ENCODE data around the gene TYMP.

The TYMP gene

GRCh38 chr22:50562523-50563412 is 33.0 kb upstream of the TYMP start, which contains the start of gene SYCE3 (continued):
- TF ChIP-seq IKZF3 (tag by site-specific recombination; IDR thresholded peaks at IDR 0.05) (no peak), ZNF394 (tag by site-specific recombination; IDR thresholded peaks at IDR 0.05; ENCODE audit: borderline replicate concordance) (no peak), GLIS1 (tag by site-specific recombination; IDR thresholded peaks at IDR 0.05) (peak; percentile 87), PBX3 (CRISPR knock-in tag; IDR thresholded peaks at IDR 0.05) (no peak), ZNF555 (tag by site-specific recombination; conservative IDR thresholded peaks at IDR 0.05) (no peak), ZNF571 (tag by site-specific recombination; IDR thresholded peaks at IDR 0.05) (no peak), ZBTB26 (tag by site-specific recombination; optimal IDR thresholded peaks at IDR 0.05) (peak; percentile 79), KLF7 (tag by site-specific recombination; IDR thresholded peaks at IDR 0.05; ENCODE audit: borderline replicate concordance) (peak; percentile 80), HIC1 (tag by site-specific recombination; IDR thresholded peaks at IDR 0.05) (no peak), ZNF169 (tag by site-specific recombination; IDR thresholded peaks at IDR 0.05) (no peak), ZNF2 (tag by site-specific recombination; IDR thresholded peaks at IDR 0.05) (no peak), ZNF624 (tag by site-specific recombination; IDR thresholded peaks at IDR 0.05) (no peak), ZNF843 (tag by site-specific recombination; IDR thresholded peaks at IDR 0.05) (no peak), ZNF692 (tag by site-specific recombination; IDR thresholded peaks at IDR 0.05) (peak; percentile 67; the same call in 1 of the 2 replicates), ZNF626 (tag by site-specific recombination; IDR thresholded peaks at IDR 0.05) (no peak), ZNF174 (tag by site-specific recombination; IDR thresholded peaks at IDR 0.05) (no peak), ZBTB21 (tag by site-specific recombination; IDR thresholded peaks at IDR 0.05) (no peak), ZNF292 (tag by site-specific recombination; IDR thresholded peaks at IDR 0.05; ENCODE audit: borderline replicate concordance, low read depth) (no peak), KLF17 (tag by site-specific recombination; IDR thresholded peaks at IDR 0.05) (peak; percentile 68; the same call in 1 of the 2 replicates), ZNF324 (tag by site-specific recombination; IDR thresholded peaks at IDR 0.05) (peak; percentile 61; the same call in 1 of the 2 replicates), ZNF596 (tag by site-specific recombination; IDR thresholded peaks at IDR 0.05) (no peak), ZNF146 (tag by site-specific recombination; IDR thresholded peaks at IDR 0.05) (no peak), PRDM1 (tag by site-specific recombination; IDR thresholded peaks at IDR 0.05) (no peak), ZXDB (tag by site-specific recombination; IDR thresholded peaks at IDR 0.05) (0 out of 2 replicates have a peak, but pooled peaks have one; percentile 24), GLIS2 (tag by site-specific recombination; IDR thresholded peaks at IDR 0.05) (peak; percentile 98)
- TF ChIP-seq, protein P1, sequence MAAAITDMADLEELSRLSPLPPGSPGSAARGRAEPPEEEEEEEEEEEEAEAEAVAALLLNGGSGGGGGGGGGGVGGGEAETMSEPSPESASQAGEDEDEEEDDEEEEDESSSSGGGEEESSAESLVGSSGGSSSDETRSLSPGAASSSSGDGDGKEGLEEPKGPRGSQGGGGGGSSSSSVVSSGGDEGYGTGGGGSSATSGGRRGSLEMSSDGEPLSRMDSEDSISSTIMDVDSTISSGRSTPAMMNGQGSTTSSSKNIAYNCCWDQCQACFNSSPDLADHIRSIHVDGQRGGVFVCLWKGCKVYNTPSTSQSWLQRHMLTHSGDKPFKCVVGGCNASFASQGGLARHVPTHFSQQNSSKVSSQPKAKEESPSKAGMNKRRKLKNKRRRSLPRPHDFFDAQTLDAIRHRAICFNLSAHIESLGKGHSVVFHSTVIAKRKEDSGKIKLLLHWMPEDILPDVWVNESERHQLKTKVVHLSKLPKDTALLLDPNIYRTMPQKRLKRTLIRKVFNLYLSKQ (tag by site-specific recombination; IDR thresholded peaks at IDR 0.05; ENCODE audit: borderline replicate concordance), result no peak
- TF ChIP-seq, protein P2, sequence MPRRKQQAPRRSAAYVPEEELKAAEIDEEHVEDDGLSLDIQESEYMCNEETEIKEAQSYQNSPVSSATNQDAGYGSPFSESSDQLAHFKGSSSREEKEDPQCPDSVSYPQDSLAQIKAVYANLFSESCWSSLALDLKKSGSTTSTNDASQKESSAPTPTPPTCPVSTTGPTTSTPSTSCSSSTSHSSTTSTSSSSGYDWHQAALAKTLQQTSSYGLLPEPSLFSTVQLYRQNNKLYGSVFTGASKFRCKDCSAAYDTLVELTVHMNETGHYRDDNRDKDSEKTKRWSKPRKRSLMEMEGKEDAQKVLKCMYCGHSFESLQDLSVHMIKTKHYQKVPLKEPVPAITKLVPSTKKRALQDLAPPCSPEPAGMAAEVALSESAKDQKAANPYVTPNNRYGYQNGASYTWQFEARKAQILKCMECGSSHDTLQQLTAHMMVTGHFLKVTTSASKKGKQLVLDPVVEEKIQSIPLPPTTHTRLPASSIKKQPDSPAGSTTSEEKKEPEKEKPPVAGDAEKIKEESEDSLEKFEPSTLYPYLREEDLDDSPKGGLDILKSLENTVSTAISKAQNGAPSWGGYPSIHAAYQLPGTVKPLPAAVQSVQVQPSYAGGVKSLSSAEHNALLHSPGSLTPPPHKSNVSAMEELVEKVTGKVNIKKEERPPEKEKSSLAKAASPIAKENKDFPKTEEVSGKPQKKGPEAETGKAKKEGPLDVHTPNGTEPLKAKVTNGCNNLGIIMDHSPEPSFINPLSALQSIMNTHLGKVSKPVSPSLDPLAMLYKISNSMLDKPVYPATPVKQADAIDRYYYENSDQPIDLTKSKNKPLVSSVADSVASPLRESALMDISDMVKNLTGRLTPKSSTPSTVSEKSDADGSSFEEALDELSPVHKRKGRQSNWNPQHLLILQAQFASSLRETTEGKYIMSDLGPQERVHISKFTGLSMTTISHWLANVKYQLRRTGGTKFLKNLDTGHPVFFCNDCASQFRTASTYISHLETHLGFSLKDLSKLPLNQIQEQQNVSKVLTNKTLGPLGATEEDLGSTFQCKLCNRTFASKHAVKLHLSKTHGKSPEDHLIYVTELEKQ (tag by site-specific recombination; IDR thresholded peaks at IDR 0.05; ENCODE audit: borderline replicate concordance), result no peak
